Testis (tissue), 2 donors: ENCODE results near the gene ERBB4.

Experiments
- POLR2A ChIP-seq: fragments of 450-650 bp; IDR thresholded peaks from one replicate; pipeline ENCODE4 v1.6.1; 2017; ENCODE audit warnings: antibody characterized with exemption, mild to moderate bottlenecking, moderate library complexity
- TF ChIP-seq, protein P1 (sequence below), 3 experiments: fragments of 450-650 bp in 2 of 3; fragments of 200-600 bp in 1 of 3; sonication (generic) in 1 of 3; IDR thresholded peaks; one replicate each; pipeline ENCODE4 v1.5.1; 2016 to 2019; ENCODE audit warnings: antibody characterized with exemption in 3 of 3, mild to moderate bottlenecking in 2 of 3, moderate library complexity in 1 of 3

DNA sequence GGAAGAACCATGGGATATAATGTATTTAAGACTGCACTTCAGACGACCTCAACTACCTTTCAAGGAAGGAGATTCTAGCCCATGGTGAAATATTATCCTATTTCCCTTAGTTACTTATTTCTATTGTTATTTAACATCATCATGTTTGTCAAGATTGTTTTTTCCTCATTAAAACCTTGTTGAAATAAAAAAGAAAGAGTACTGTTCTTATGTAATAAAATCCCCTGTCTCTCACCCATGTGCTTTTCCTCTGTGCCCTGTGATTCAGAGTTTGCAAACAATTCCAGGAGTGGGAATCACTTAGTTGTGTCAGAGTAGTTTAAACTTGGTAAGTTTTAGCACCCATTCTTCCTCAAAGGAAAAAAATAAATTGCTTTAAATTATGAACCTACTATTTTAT lies 43.6 kb downstream of the ERBB4 start:
- TF ChIP-seq POLR2A: no peak
- TF ChIP-seq, protein P1, sequence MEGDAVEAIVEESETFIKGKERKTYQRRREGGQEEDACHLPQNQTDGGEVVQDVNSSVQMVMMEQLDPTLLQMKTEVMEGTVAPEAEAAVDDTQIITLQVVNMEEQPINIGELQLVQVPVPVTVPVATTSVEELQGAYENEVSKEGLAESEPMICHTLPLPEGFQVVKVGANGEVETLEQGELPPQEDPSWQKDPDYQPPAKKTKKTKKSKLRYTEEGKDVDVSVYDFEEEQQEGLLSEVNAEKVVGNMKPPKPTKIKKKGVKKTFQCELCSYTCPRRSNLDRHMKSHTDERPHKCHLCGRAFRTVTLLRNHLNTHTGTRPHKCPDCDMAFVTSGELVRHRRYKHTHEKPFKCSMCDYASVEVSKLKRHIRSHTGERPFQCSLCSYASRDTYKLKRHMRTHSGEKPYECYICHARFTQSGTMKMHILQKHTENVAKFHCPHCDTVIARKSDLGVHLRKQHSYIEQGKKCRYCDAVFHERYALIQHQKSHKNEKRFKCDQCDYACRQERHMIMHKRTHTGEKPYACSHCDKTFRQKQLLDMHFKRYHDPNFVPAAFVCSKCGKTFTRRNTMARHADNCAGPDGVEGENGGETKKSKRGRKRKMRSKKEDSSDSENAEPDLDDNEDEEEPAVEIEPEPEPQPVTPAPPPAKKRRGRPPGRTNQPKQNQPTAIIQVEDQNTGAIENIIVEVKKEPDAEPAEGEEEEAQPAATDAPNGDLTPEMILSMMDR (IDR thresholded peaks at IDR 0.05): no peak
